Mammary microvascular endothelial cell (primary cell): Measurements from ENCODE around the gene FGF23. TPM values are rescaled to one million over a fixed set of nuclear protein-coding genes. Genes with fewer than 3 reads are reported as not detected.

Experiments used
- total RNA-seq: library from RNA; depleted of rRNA; stranded (reverse); fragments of >200 nt; gene quantifications from 2 replicates; pipeline ENCODE4 v1.2.3, GENCODE V29; 2015

FGF23 gene
- total RNA-seq: not detected in 2 replicates

GRCh38 chr12:4379405-4379804 lies at the start of gene FGF23:
TSS of gene FGF23 (minus strand) at chr12:4379712. CDS start at chr12:4379582, 130 bp downstream.

GRCh38 chr12:4320853-4321701 lies 58.4 kb downstream of the FGF23 start, which contains the start of gene TIGAR:
TSS of gene TIGAR (plus strand) at chr12:4321213. CDS start at chr12:4321272, 59 bp downstream.

Other genes starting within 250 kb of the FGF23 start
- gene CCND2, start 106.0 kb downstream of the FGF23 start, total RNA-seq: 31.0 and 57.6 TPM in 2 replicates
- gene TIGAR, start 58.5 kb downstream of the FGF23 start, total RNA-seq: 20.4 and 23.5 TPM in 2 replicates
- not detected in 2 replicates for gene FGF6, start 66.1 kb upstream of the FGF23 start, total RNA-seq
- gene RAD51AP1, start 159.2 kb upstream of the FGF23 start, total RNA-seq: 27.8 and 28.1 TPM in 2 replicates
- gene DYRK4, start 182.5 kb upstream of the FGF23 start, total RNA-seq: 24.2 and 30.4 TPM in 2 replicates